Caco-2 (cell line): ENCODE measurements around the gene TRAM2. TPM values are rescaled to one million over a fixed set of nuclear protein-coding genes. Genes with fewer than 3 reads are reported as not detected.

Source experiments
- BruUV-seq: library from RNA; stranded (reverse); fragments of 400-500 nt; replicated peaks from 2 replicates; lab custom pipeline; 2021; lab: Mats Ljungman, UMichigan
- CTCF ChIA-PET: fragments of 300-600 bp; sonication (Branson Sonifier 250); formaldehyde crosslinking; loops from one replicate; lab custom pipeline; 2022; ENCODE audit warnings: antibody characterized with exemption; lab: Charles Lee
- POLR2A ChIA-PET: fragments of 300-600 bp; sonication (Branson Sonifier 250); formaldehyde crosslinking; loops from one replicate; lab custom pipeline; 2022; ENCODE audit warnings: antibody characterized with exemption; lab: Charles Lee
- DNase-seq, 2 experiments: peaks; one replicate each; pipeline versions ENCODE4 v3.0.0 to v3.0.0-alpha.2; 2020 to 2022
- H3K27me3 ChIP-seq: replicated peaks from 2 replicates; pipeline ENCODE4 v1.6.0; 2011; ENCODE audit warnings: low read length; ENCODE audit not compliant: control insufficient read depth, insufficient read depth
- H3K36me3 ChIP-seq: 2 replicates; pipeline ENCODE4 v1.5.1; 2011; ENCODE audit warnings: low read length; ENCODE audit not compliant: control insufficient read depth, insufficient read depth
- H3K4me1 ChIP-seq: fragments of 250-450 bp; sonication (Bioruptor Pico); 2 replicates; pipeline ENCODE4 v1.5.1; 2020; ENCODE audit warnings: mild to moderate bottlenecking
- H3K4me3 ChIP-seq: 2 replicates; pipeline ENCODE4 v1.5.1; 2011; ENCODE audit warnings: low read depth, mild to moderate bottlenecking, control low read depth, low read length
- H3K9me3 ChIP-seq: fragments of 250-450 bp; sonication (Bioruptor Pico); 2 replicates; pipeline ENCODE4 v1.5.1; 2020; ENCODE audit warnings: mild to moderate bottlenecking, moderate library complexity
- H3K27ac Mint-ChIP-seq: one replicate; pipeline ENCODE4 v1.8.0; 2022; ENCODE audit warnings: mixed read lengths; ENCODE audit not compliant: unreplicated experiment
- H3K27me3 Mint-ChIP-seq: one replicate; pipeline ENCODE4 v1.8.0; 2022; ENCODE audit warnings: mixed read lengths; ENCODE audit not compliant: insufficient read depth, unreplicated experiment
- H3K36me3 Mint-ChIP-seq: one replicate; pipeline ENCODE4 v1.8.0; 2022; ENCODE audit warnings: mild to moderate bottlenecking, mixed read lengths; ENCODE audit not compliant: insufficient read depth, unreplicated experiment
- H3K4me1 Mint-ChIP-seq: one replicate; pipeline ENCODE4 v1.8.0; 2022; ENCODE audit warnings: low read depth, mixed read lengths; ENCODE audit not compliant: unreplicated experiment
- H3K4me3 Mint-ChIP-seq: one replicate; pipeline ENCODE4 v1.8.0; 2022; ENCODE audit warnings: mild to moderate bottlenecking, moderate library complexity, mixed read lengths; ENCODE audit not compliant: unreplicated experiment
- H3K9me3 Mint-ChIP-seq: one replicate; pipeline ENCODE4 v1.8.0; 2022; ENCODE audit warnings: mixed read lengths; ENCODE audit not compliant: unreplicated experiment
- intact Hi-C: fragments of 100-400 bp; cut with micrococcal nuclease; formaldehyde crosslinking; loops from one replicate; pipeline ENCODE4 v1.10.0; 2022; ENCODE audit not compliant: unreplicated experiment
- total RNA-seq: library from RNA; stranded (reverse); gene quantifications from 2 replicates; pipeline ENCODE4 v1.2.3, GENCODE V29; 2022
- TF ChIP-seq, protein P1 (sequence below), 2 experiments: fragments of 200-600 bp in 1 of 2; IDR thresholded peaks; 1 replicate in 1 of 2; 2 replicates in 1 of 2; pipeline versions ENCODE4 v1.5.1 to v1.8.0; 2011 to 2022; ENCODE audit warnings: antibody characterized with exemption in 1 of 2, control low read depth in 1 of 2, inconsistent platforms in 1 of 2, low read depth in 1 of 2, low read length in 1 of 2, mild to moderate bottlenecking in 1 of 2, moderate library complexity in 1 of 2; ENCODE audit not compliant: insufficient read depth in 1 of 2, severe bottlenecking in 1 of 2, unreplicated experiment in 1 of 2

Gene TRAM2
- total RNA-seq, 1 experiment from 2014 or later, result 71.6 TPM

DNA sequence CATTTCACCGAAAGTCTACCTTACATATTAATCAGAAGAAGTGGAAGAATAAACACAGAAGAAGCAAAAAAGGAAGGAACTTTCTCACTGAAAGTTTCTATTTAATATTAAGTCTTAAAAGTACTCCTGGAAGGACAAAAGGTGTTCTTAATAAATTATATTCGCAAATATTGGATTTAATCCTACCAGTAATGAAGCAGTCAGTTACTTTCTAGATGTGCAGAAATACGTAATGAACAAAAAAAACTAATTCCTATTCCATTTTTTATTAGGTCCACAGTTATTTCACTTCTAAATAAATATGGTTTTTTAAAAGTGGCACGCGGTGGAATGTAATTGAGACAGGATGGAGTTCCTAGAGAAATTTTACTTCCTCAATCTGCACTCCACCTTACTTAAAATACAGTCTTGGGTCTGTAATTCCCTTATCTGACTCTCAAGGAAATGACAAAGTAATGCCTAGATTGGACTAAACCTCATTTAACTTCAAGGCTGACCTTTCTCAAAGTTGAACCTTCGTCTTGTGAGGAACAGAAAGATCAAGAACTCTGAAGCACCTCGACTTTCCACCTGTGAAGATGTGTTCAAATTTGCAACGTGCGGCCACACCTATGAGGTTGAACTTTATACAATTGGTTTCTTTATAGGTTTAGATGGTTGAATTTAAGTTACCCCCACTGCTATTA, 1.1 kb upstream of the TRAM2 start:
- intact Hi-C loops, result loop anchor here (2.0 to 10.0 kb wide), 3 partner anchors 61 to 293 kb away; partner anchors contain the start of gene MCM3
- H3K4me1 Mint-ChIP-seq, result peaks cover 45% of the 10 kb centered on the region
- peak overlapping the region; percentile 81 for H3K27ac Mint-ChIP-seq
- peaks cover 12% of the 10 kb centered on the region for H3K36me3 Mint-ChIP-seq
- peaks cover 58% of the 10 kb centered on the region for H3K4me1 ChIP-seq
- no peaks in the 10 kb centered on the region for H3K9me3 ChIP-seq
- H3K27me3 ChIP-seq, result no peaks in the 10 kb centered on the region
- peak overlapping the region; percentile 66 for H3K4me3 ChIP-seq
- no peak for DNase-seq
- no peaks in the 10 kb centered on the region for H3K27me3 Mint-ChIP-seq
- no peaks in the 10 kb centered on the region for H3K36me3 ChIP-seq
- H3K4me3 Mint-ChIP-seq, result peak overlapping the region; percentile 81
- POLR2A ChIA-PET, result interaction anchor here (1.3 to 1.4 kb wide), 2 partner anchors 11 kb away, joined by 3 to 4 read pairs; no protein-coding TSS in a partner anchor
- TF ChIP-seq, protein P1, sequence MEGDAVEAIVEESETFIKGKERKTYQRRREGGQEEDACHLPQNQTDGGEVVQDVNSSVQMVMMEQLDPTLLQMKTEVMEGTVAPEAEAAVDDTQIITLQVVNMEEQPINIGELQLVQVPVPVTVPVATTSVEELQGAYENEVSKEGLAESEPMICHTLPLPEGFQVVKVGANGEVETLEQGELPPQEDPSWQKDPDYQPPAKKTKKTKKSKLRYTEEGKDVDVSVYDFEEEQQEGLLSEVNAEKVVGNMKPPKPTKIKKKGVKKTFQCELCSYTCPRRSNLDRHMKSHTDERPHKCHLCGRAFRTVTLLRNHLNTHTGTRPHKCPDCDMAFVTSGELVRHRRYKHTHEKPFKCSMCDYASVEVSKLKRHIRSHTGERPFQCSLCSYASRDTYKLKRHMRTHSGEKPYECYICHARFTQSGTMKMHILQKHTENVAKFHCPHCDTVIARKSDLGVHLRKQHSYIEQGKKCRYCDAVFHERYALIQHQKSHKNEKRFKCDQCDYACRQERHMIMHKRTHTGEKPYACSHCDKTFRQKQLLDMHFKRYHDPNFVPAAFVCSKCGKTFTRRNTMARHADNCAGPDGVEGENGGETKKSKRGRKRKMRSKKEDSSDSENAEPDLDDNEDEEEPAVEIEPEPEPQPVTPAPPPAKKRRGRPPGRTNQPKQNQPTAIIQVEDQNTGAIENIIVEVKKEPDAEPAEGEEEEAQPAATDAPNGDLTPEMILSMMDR (IDR thresholded peaks at IDR 0.05; ENCODE audit: insufficient read depth in 1 of 2, low read depth in 1 of 2, low read length in 1 of 2, severe bottlenecking in 1 of 2, unreplicated experiment in 1 of 2), result no peak
- H3K9me3 Mint-ChIP-seq, result no peaks in the 10 kb centered on the region
- CTCF ChIA-PET, result interaction anchor here (2.2 kb wide), 1 partner anchor 74 kb away, joined by 4 read pairs; no protein-coding TSS in a partner anchor
- BruUV-seq, result TSS peak; percentile 67

DNA sequence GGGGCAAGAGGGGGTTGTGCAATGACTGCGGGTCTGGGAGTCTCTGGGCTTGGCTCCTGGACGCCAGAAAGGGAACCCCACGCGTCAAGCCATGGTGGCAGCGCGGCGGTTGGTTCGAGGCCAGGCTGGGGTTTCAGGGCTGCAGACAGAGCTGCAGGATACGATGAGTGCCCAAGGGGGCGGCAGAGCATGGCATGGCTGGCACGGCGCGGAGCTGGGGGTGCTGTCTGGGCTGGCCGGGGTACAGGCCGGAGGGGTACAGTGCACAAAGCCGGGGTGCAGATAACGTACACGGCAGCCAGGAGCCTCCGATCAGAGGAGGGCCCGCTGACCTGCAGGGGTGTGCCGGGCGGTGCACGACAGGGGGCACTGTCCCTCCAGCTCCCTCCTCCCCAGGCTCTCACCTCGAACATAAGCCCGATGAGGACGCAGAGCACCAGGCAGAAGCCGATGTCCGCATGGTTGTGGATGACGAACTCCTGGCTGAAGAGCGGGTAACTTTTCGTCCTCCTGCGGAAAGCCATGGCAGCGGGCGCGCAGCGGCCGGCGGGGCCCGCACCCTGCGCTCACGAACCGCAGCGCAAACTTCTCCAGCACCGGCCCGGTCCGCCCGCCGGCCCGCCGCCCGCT, 353 bp downstream of the TRAM2 start:
- no peaks in the 10 kb centered on the region for H3K36me3 ChIP-seq
- peaks cover 21% of the 10 kb centered on the region for H3K36me3 Mint-ChIP-seq

More for the DNA sequence above, 353 bp downstream of the TRAM2 start:
- BruUV-seq, result no TSS peak
- Mint-ChIP-seq H3K27me3 (no peaks in the 10 kb centered on the region), H3K27ac (peak overlapping the region; percentile 61), H3K4me1 (peaks cover 48% of the 10 kb centered on the region), H3K4me3 (peak overlapping the region; percentile 81), H3K9me3 (no peaks in the 10 kb centered on the region)
- POLR2A ChIA-PET, result interaction anchor here (0.6 to 1.4 kb wide), 6 partner anchors 10 to 1275 kb away, joined by 3 to 10 read pairs (median 4); no protein-coding TSS in a partner anchor
- no peaks in the 10 kb centered on the region for H3K9me3 ChIP-seq
- peak overlapping the region; percentile 80 for H3K4me3 ChIP-seq
- DNase-seq, result peak; percentile 77 to 79
- CTCF ChIA-PET, result interaction anchor here (0.7 to 2.3 kb wide), 6 partner anchors 9 to 87 kb away, joined by 3 to 13 read pairs (median 4); no protein-coding TSS in a partner anchor
- peaks cover 65% of the 10 kb centered on the region for H3K4me1 ChIP-seq
- H3K27me3 ChIP-seq, result no peaks in the 10 kb centered on the region
- intact Hi-C loops, result loop anchor here (1.0 to 10.0 kb wide), 4 partner anchors 9 to 292 kb away; partner anchors contain the start of gene MCM3
- TF ChIP-seq, protein P1 (IDR thresholded peaks at IDR 0.05; ENCODE audit: insufficient read depth in 1 of 2, low read depth in 1 of 2, low read length in 1 of 2, severe bottlenecking in 1 of 2, unreplicated experiment in 1 of 2), result peak; percentile 41 to 75
